ENCODE measurements around the gene NINL. TPM values are rescaled to one million over a fixed set of nuclear protein-coding genes. Genes with fewer than 3 reads are reported as not detected.
A peak's percentile ranks its signal among the peaks of the same experiment; 100 is the strongest.
"Not testable (repeated sequence)": the region's sequence is repeated elsewhere in the genome, so short reads cannot be mapped to it uniquely, and the experiment has no call there.

The NINL gene
- total RNA-seq, 1 experiment from 2014 or later: 20.8 TPM

GRCh38 chr20:25511183-25511582 lies 74.1 kb downstream of the NINL start:
- DNase-seq (ENCODE audit: low spot score): no peak
- in situ Hi-C loops (cut with HindIII; ENCODE audit: low sequenced_read_pairs): no loop called here

GRCh38 chr20:25510721-25511120 lies 74.6 kb downstream of the NINL start:
- no peak for DNase-seq (ENCODE audit: low spot score)
- in situ Hi-C loops (cut with HindIII; ENCODE audit: low sequenced_read_pairs): no loop called here

- in situ Hi-C loops (cut with HindIII; ENCODE audit: low sequenced_read_pairs): no loop called here
Measured at GRCh38 chr20:25510202-25510601, 75.1 kb downstream of the NINL start.

GRCh38 chr20:25509084-25509483 lies 76.2 kb downstream of the NINL start:
- in situ Hi-C loops (cut with HindIII; ENCODE audit: low sequenced_read_pairs): no loop called here

More at GRCh38 chr20:25510202-25510601, 75.1 kb downstream of the NINL start:
- DNase-seq (ENCODE audit: low spot score): no peak

GRCh38 chr20:25508083-25508770 lies 77.1 kb downstream of the NINL start:
- peak; percentile 27 for DNase-seq (ENCODE audit: low spot score)
- in situ Hi-C loops (cut with HindIII; ENCODE audit: low sequenced_read_pairs): no loop called here

More at GRCh38 chr20:25509084-25509483, 76.2 kb downstream of the NINL start:
- no peak for DNase-seq (ENCODE audit: low spot score)

GRCh38 chr20:25507385-25508082 lies 77.8 kb downstream of the NINL start:
- in situ Hi-C loops (cut with HindIII; ENCODE audit: low sequenced_read_pairs): no loop called here
- DNase-seq (ENCODE audit: low spot score): no peak

GRCh38 chr20:25504366-25505135 lies 80.8 kb downstream of the NINL start:
- in situ Hi-C loops (cut with HindIII; ENCODE audit: low sequenced_read_pairs): no loop called here
- no peak for DNase-seq (ENCODE audit: low spot score)

GRCh38 chr20:25503936-25504335 lies 81.4 kb downstream of the NINL start:
- DNase-seq (ENCODE audit: low spot score): no peak

GRCh38 chr20:25503051-25503639 lies 82.2 kb downstream of the NINL start:
- DNase-seq (ENCODE audit: low spot score); in situ Hi-C loops (cut with HindIII; ENCODE audit: low sequenced_read_pairs): not testable (repeated sequence)

More at GRCh38 chr20:25503936-25504335, 81.4 kb downstream of the NINL start:
- in situ Hi-C loops (cut with HindIII; ENCODE audit: low sequenced_read_pairs): no loop called here

- no peak for DNase-seq (ENCODE audit: low spot score)
- in situ Hi-C loops (cut with HindIII; ENCODE audit: low sequenced_read_pairs): no loop called here
Measured at GRCh38 chr20:25500880-25501351, 84.4 kb downstream of the NINL start.

GRCh38 chr20:25499855-25500434 lies 85.4 kb downstream of the NINL start:
- no peak for DNase-seq (ENCODE audit: low spot score)
- in situ Hi-C loops (cut with HindIII; ENCODE audit: low sequenced_read_pairs): no loop called here

- DNase-seq (ENCODE audit: low spot score): no peak
- in situ Hi-C loops (cut with HindIII; ENCODE audit: low sequenced_read_pairs): no loop called here
Measured at GRCh38 chr20:25499031-25499430, 86.3 kb downstream of the NINL start.

GRCh38 chr20:25498280-25498606 lies 87.1 kb downstream of the NINL start:
- DNase-seq (ENCODE audit: low spot score): no peak

GRCh38 chr20:25497586-25498279 lies 87.6 kb downstream of the NINL start:
- no peak for DNase-seq (ENCODE audit: low spot score)
- in situ Hi-C loops (cut with HindIII; ENCODE audit: low sequenced_read_pairs): no loop called here

More at GRCh38 chr20:25498280-25498606, 87.1 kb downstream of the NINL start:
- in situ Hi-C loops (cut with HindIII; ENCODE audit: low sequenced_read_pairs): no loop called here

GRCh38 chr20:25496968-25497401 lies 88.3 kb downstream of the NINL start:
- in situ Hi-C loops (cut with HindIII; ENCODE audit: low sequenced_read_pairs): no loop called here
- DNase-seq (ENCODE audit: low spot score): no peak

GRCh38 chr20:25496165-25496967 lies 89.0 kb downstream of the NINL start:
- in situ Hi-C loops (cut with HindIII; ENCODE audit: low sequenced_read_pairs): no loop called here
- DNase-seq (ENCODE audit: low spot score): no peak

GRCh38 chr20:25495189-25495824 lies 90.0 kb downstream of the NINL start:
- no peak for DNase-seq (ENCODE audit: low spot score)
- in situ Hi-C loops (cut with HindIII; ENCODE audit: low sequenced_read_pairs): no loop called here

Measured in G401 (cell line).